ENCODE results near the gene RAB3IL1.

GRCh38 chr11:61885166-61885778, 32.1 kb downstream of the RAB3IL1 start:
- TF ChIP-seq CTCF (IDR thresholded peaks at IDR 0.05) = no peak
- TF ChIP-seq POLR2A (IDR thresholded peaks at IDR 0.05) = no peak
